MCF 10A (cell line): ENCODE measurements around the gene PTX3. TPM values are rescaled to one million over a fixed set of nuclear protein-coding genes. Genes with fewer than 3 reads are reported as not detected.

Experiments
- BruUV-seq: library from RNA; stranded (reverse); fragments of 400-500 nt; replicated peaks from 2 replicates; lab custom pipeline; 2021; lab: Mats Ljungman, UMichigan
- CTCF ChIA-PET: fragments of 300-600 bp; sonication (Branson Sonifier 250); formaldehyde crosslinking; extraction: SDS; loops from one replicate; lab custom pipeline; 2021; ENCODE audit warnings: antibody characterized with exemption, inconsistent platforms; lab: Yijun Ruan, JAX
- POLR2A ChIA-PET: fragments of 300-600, 350-650 bp; sonication (Branson Sonifier 250); formaldehyde crosslinking; extraction: SDS; loops from one replicate; lab custom pipeline; 2020; ENCODE audit warnings: antibody characterized with exemption, inconsistent platforms; lab: Yijun Ruan, JAX
- DNase-seq: peaks from one replicate; pipeline ENCODE4 v3.0.0-alpha.2; 2018; ENCODE audit not compliant: unreplicated experiment
- H3K27ac Mint-ChIP-seq: one replicate; pipeline ENCODE4 v1.8.0; 2022; ENCODE audit warnings: mild to moderate bottlenecking, low read depth, mixed read lengths; ENCODE audit not compliant: unreplicated experiment
- H3K27me3 Mint-ChIP-seq: one replicate; pipeline ENCODE4 v1.8.0; 2022; ENCODE audit warnings: mixed read lengths; ENCODE audit not compliant: insufficient read depth, unreplicated experiment
- H3K36me3 Mint-ChIP-seq: one replicate; pipeline ENCODE4 v1.8.0; 2022; ENCODE audit warnings: mild to moderate bottlenecking, moderate library complexity, mixed read lengths; ENCODE audit not compliant: insufficient read depth, unreplicated experiment
- H3K4me1 Mint-ChIP-seq: one replicate; pipeline ENCODE4 v1.8.0; 2022; ENCODE audit warnings: mixed read lengths; ENCODE audit not compliant: insufficient read depth, unreplicated experiment
- H3K4me3 Mint-ChIP-seq: one replicate; pipeline ENCODE4 v1.8.0; 2022; ENCODE audit warnings: mild to moderate bottlenecking, moderate library complexity, mixed read lengths; ENCODE audit not compliant: unreplicated experiment
- H3K9me3 Mint-ChIP-seq: one replicate; pipeline ENCODE4 v1.8.0; 2022; ENCODE audit warnings: mixed read lengths; ENCODE audit not compliant: unreplicated experiment
- intact Hi-C: fragments of 100-400 bp; cut with micrococcal nuclease; formaldehyde crosslinking; loops from 2 replicates; pipeline ENCODE4 v1.14.1; 2022
- total RNA-seq: library from RNA; stranded (reverse); gene quantifications from 2 replicates; pipeline ENCODE4 v1.2.3, GENCODE V29; 2022
- TF ChIP-seq, protein P1 (sequence below): fragments of 200-600 bp; IDR thresholded peaks from one replicate; pipeline ENCODE4 v1.8.0; 2022; ENCODE audit warnings: antibody characterized with exemption, mild to moderate bottlenecking; ENCODE audit not compliant: unreplicated experiment

PTX3 gene
- total RNA-seq, 1 experiment from 2014 or later = 217 TPM

DNA sequence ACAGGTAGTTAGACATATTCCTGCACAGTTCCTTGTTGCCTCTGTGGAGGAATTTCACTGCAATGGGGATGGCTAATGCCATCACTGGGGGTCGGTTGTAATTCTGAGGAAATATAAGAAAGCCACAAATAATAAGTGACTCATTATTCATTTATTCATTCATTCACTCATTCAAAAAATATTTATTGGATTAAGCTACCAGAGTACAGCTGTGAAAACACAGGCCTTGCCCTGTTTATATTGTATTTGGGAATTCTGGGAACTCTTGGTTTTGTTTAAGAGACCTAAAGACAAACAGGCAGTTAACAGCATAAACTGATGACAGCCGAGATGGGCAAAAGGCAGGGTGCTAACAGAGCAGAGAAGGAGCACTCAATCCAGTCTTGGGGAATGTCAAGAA lies 23.6 kb downstream of the PTX3 start:
- H3K4me1 Mint-ChIP-seq = peaks cover 9% of the 10 kb centered on the region
- DNase-seq = no peak
- no peaks in the 10 kb centered on the region for H3K27me3 Mint-ChIP-seq
- intact Hi-C loops = no loop called here
- H3K9me3 Mint-ChIP-seq = no peaks in the 10 kb centered on the region
- ChIA-PET POLR2A (interaction anchor here (0.6 kb wide), 1 partner anchor 1071 kb away, joined by 3 read pairs; no protein-coding TSS in a partner anchor), CTCF (no interaction called here)
- TF ChIP-seq, protein P1, sequence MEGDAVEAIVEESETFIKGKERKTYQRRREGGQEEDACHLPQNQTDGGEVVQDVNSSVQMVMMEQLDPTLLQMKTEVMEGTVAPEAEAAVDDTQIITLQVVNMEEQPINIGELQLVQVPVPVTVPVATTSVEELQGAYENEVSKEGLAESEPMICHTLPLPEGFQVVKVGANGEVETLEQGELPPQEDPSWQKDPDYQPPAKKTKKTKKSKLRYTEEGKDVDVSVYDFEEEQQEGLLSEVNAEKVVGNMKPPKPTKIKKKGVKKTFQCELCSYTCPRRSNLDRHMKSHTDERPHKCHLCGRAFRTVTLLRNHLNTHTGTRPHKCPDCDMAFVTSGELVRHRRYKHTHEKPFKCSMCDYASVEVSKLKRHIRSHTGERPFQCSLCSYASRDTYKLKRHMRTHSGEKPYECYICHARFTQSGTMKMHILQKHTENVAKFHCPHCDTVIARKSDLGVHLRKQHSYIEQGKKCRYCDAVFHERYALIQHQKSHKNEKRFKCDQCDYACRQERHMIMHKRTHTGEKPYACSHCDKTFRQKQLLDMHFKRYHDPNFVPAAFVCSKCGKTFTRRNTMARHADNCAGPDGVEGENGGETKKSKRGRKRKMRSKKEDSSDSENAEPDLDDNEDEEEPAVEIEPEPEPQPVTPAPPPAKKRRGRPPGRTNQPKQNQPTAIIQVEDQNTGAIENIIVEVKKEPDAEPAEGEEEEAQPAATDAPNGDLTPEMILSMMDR = no peak
- H3K4me3 Mint-ChIP-seq = no peak overlapping the region
- no TSS peak for BruUV-seq
- H3K27ac Mint-ChIP-seq = peak overlapping the region; percentile 77
- H3K36me3 Mint-ChIP-seq = no peaks in the 10 kb centered on the region

DNA sequence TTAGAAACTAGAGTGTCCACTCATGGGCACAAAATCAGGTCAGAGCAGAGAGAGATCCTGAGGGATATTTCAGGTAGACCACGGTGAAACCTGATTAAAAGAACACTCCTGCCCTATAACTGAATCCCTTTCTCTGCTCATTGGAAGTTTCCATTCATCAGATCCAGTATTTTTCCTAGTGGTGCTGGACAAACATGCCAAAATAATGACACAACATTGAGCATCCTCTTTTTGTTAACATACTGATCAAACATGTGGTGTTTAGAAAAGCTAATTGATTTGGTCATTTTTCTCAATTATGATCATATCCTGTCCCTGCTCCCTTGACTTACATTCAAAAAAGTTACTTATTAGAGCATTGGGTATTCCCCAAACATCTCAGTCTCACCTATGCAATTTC lies 27.2 kb downstream of the PTX3 start:
- H3K9me3 Mint-ChIP-seq = no peaks in the 10 kb centered on the region
- POLR2A ChIA-PET = no interaction called here
- TF ChIP-seq, protein P1 = no peak
- no peak for DNase-seq
- CTCF ChIA-PET = interaction anchor here (0.6 to 1.1 kb wide), 3 partner anchors 16 to 558 kb away, joined by 3 to 5 read pairs (median 3); no protein-coding TSS in a partner anchor
- H3K36me3 Mint-ChIP-seq = no peaks in the 10 kb centered on the region
- intact Hi-C loops = no loop called here
- H3K4me3 Mint-ChIP-seq = no peak overlapping the region
- H3K4me1 Mint-ChIP-seq = peaks cover 21% of the 10 kb centered on the region
- no peak overlapping the region for H3K27ac Mint-ChIP-seq
- no TSS peak for BruUV-seq
- no peaks in the 10 kb centered on the region for H3K27me3 Mint-ChIP-seq

GRCh38 chr3:157464321-157464720 lies 27.7 kb downstream of the PTX3 start:
- intact Hi-C loops = no loop called here
- H3K36me3 Mint-ChIP-seq = no peaks in the 10 kb centered on the region
- no peak overlapping the region for H3K4me3 Mint-ChIP-seq
- H3K4me1 Mint-ChIP-seq = peaks cover 21% of the 10 kb centered on the region
- TF ChIP-seq, protein P1 = no peak
- ChIA-PET CTCF (interaction anchor here (0.6 to 1.1 kb wide), 4 partner anchors 16 to 262 kb away, joined by 3 to 5 read pairs (median 4); no protein-coding TSS in a partner anchor), POLR2A (interaction anchor here (0.6 kb wide), 1 partner anchor 58 kb away, joined by 3 read pairs; no protein-coding TSS in a partner anchor)
- no peak for DNase-seq
- no TSS peak for BruUV-seq
- H3K27me3 Mint-ChIP-seq = no peaks in the 10 kb centered on the region
- H3K27ac Mint-ChIP-seq = no peak overlapping the region
- no peaks in the 10 kb centered on the region for H3K9me3 Mint-ChIP-seq

GRCh38 chr3:157465741-157466140 lies 29.1 kb downstream of the PTX3 start:
- H3K4me1 Mint-ChIP-seq = peaks cover 18% of the 10 kb centered on the region
- H3K36me3 Mint-ChIP-seq = no peaks in the 10 kb centered on the region
- no peaks in the 10 kb centered on the region for H3K9me3 Mint-ChIP-seq
- H3K27ac Mint-ChIP-seq = no peak overlapping the region
- H3K27me3 Mint-ChIP-seq = no peaks in the 10 kb centered on the region
- CTCF ChIA-PET = interaction anchor here (0.6 to 2.3 kb wide), 3 partner anchors 21 to 1371 kb away, joined by 3 to 8 read pairs (median 8); no protein-coding TSS in a partner anchor
- BruUV-seq = no TSS peak
- DNase-seq = no peak
- TF ChIP-seq, protein P1 = no peak
- intact Hi-C loops = no loop called here
- POLR2A ChIA-PET = interaction anchor here (0.8 kb wide), 1 partner anchor 289 kb away, joined by 4 read pairs; no protein-coding TSS in a partner anchor
- H3K4me3 Mint-ChIP-seq = no peak overlapping the region
